Smooth muscle cell (in vitro differentiated cells): Measurements from ENCODE around the gene TTC34. TPM values are rescaled to one million over a fixed set of nuclear protein-coding genes. Genes with fewer than 3 reads are reported as not detected.

Experiments used
- DNase-seq: peaks from one replicate; lab custom pipeline; 2025; ENCODE audit not compliant: unreplicated experiment; lab: John Stamatoyannopoulos, UW
- H2AFZ ChIP-seq: fragments of 200-600 bp; sonication (generic); 2 replicates; pipeline ENCODE4 v1.6.0; 2016; ENCODE audit warnings: antibody characterized with exemption, low read depth, mild to moderate bottlenecking
- H3F3A ChIP-seq: fragments of 200-600 bp; sonication (generic); 2 replicates; pipeline ENCODE4 v1.6.0; 2017; ENCODE audit warnings: antibody characterized with exemption, low read depth
- H3K27ac ChIP-seq: fragments of 200-600 bp; sonication (generic); 2 replicates; pipeline ENCODE4 v1.5.1; 2016; ENCODE audit warnings: low read depth, mild to moderate bottlenecking
- H3K27me3 ChIP-seq: fragments of 200-600 bp; sonication (generic); 2 replicates; pipeline ENCODE4 v1.6.1; 2016; ENCODE audit warnings: low read depth, mild to moderate bottlenecking
- H3K36me3 ChIP-seq: fragments of 200-600 bp; sonication (generic); 2 replicates; pipeline ENCODE4 v1.5.1; 2016; ENCODE audit warnings: low read depth
- H3K4me1 ChIP-seq: fragments of 200-600 bp; sonication (generic); 2 replicates; pipeline ENCODE4 v1.5.1; 2016; ENCODE audit warnings: low read depth
- H3K4me2 ChIP-seq: fragments of 200-600 bp; sonication (generic); 2 replicates; pipeline ENCODE4 v1.6.0; 2016; ENCODE audit warnings: mild to moderate bottlenecking
- H3K4me3 ChIP-seq: fragments of 200-600 bp; sonication (generic); 2 replicates; pipeline ENCODE4 v1.5.1; 2016; ENCODE audit warnings: mild to moderate bottlenecking
- H3K79me2 ChIP-seq: fragments of 200-600 bp; sonication (generic); 2 replicates; pipeline ENCODE4 v1.6.0; 2016; ENCODE audit warnings: low read depth, mild to moderate bottlenecking
- H3K9ac ChIP-seq: fragments of 200-600 bp; sonication (generic); 2 replicates; pipeline ENCODE4 v1.6.0; 2016; ENCODE audit warnings: low read depth
- H3K9me3 ChIP-seq: fragments of 200-600 bp; sonication (generic); replicated peaks from 2 replicates; pipeline ENCODE4 v1.5.1; 2016; ENCODE audit warnings: low read depth
- H4K20me1 ChIP-seq: fragments of 200-600 bp; sonication (generic); 2 replicates; pipeline ENCODE4 v1.6.0; 2016; ENCODE audit warnings: low read depth
- CTCF ChIP-seq: fragments of 200-600 bp; sonication (generic); IDR thresholded peaks from 2 replicates; pipeline ENCODE4 v1.5.1; 2017; ENCODE audit warnings: borderline replicate concordance, mild to moderate bottlenecking, antibody characterized with exemption; ENCODE audit not compliant: insufficient read depth, poor library complexity, severe bottlenecking
- WGBS: methylation state at CpG from one replicate; pipeline ENCODE4 v1.1.7; 2016; ENCODE audit warnings: low lambda C conversion rate; 5-methylcytosine and 5-hydroxymethylcytosine counted together
- polyA plus RNA-seq: library from polyadenylated mRNA; unstranded; fragments of >200 nt; fragmentation: Nextera tagmentation; extraction: Ambion mirVana; gene quantifications from 2 replicates; pipeline ENCODE4 v1.2.1, GENCODE V29; 2016
- total RNA-seq: library from RNA; depleted of rRNA; stranded (reverse); fragments of >200 nt; gene quantifications from 2 replicates; pipeline ENCODE4 v1.2.3, GENCODE V29; 2014

Gene TTC34
- total and polyA plus RNA-seq, 2 experiments from 2014 or later, result 0.01 to 0.04 TPM

- Histone ChIP-seq H3K9ac (no peak overlapping the region), H4K20me1 (no peaks in the 10 kb centered on the region), H3K79me2 (no peaks in the 10 kb centered on the region), H3F3A (no peaks in the 10 kb centered on the region), H3K4me3 (no peak overlapping the region), H3K4me1 (no peaks in the 10 kb centered on the region), H2AFZ (no peak overlapping the region), H3K36me3 (no peaks in the 10 kb centered on the region), H3K9me3 (peaks cover 6% of the 10 kb centered on the region), H3K27me3 (no peaks in the 10 kb centered on the region), H3K4me2 (no peak overlapping the region), H3K27ac (no peak overlapping the region)
- DNase-seq, result no peak
- 81% methylated on average over 12 of the region's 12 CpGs for WGBS
- TF ChIP-seq CTCF, result no peak
These were observed 36.3 kb upstream of the TTC34 start for GRCh38 chr1:2837823-2838222.

- H3K4me2 ChIP-seq, result no peak overlapping the region
- H3K36me3 ChIP-seq, result no peaks in the 10 kb centered on the region
- H3K27me3 ChIP-seq, result no peaks in the 10 kb centered on the region
- no peak overlapping the region for H2AFZ ChIP-seq
- DNase-seq, result no peak
- no peak overlapping the region for H3K27ac ChIP-seq
- no peak overlapping the region for H3K9ac ChIP-seq
- peaks cover 6% of the 10 kb centered on the region for H3K9me3 ChIP-seq
- H4K20me1 ChIP-seq, result no peaks in the 10 kb centered on the region
- WGBS, result 73% methylated on average over 11 of the region's 11 CpGs
- H3F3A ChIP-seq, result no peaks in the 10 kb centered on the region
- H3K4me3 ChIP-seq, result no peak overlapping the region
- H3K79me2 ChIP-seq, result no peaks in the 10 kb centered on the region
- H3K4me1 ChIP-seq, result no peaks in the 10 kb centered on the region
- TF ChIP-seq CTCF, result no peak
These were observed 35.8 kb upstream of the TTC34 start for GRCh38 chr1:2837316-2837715.

- Histone ChIP-seq H3K4me1 (no peaks in the 10 kb centered on the region), H3F3A (no peaks in the 10 kb centered on the region), H2AFZ (no peak overlapping the region), H3K36me3 (no peaks in the 10 kb centered on the region), H3K4me3 (no peak overlapping the region), H3K9me3 (peaks cover 6% of the 10 kb centered on the region), H3K27me3 (no peaks in the 10 kb centered on the region), H3K79me2 (no peaks in the 10 kb centered on the region), H4K20me1 (no peaks in the 10 kb centered on the region), H3K27ac (no peak overlapping the region), H3K4me2 (no peak overlapping the region), H3K9ac (no peak overlapping the region)
- WGBS, result 79% methylated on average over 20 of the region's 20 CpGs
- DNase-seq, result no peak
- TF ChIP-seq CTCF, result no peak
These were observed 35.0 kb upstream of the TTC34 start for GRCh38 chr1:2836333-2836970.

- Histone ChIP-seq H3F3A (no peaks in the 10 kb centered on the region), H3K27ac (no peak overlapping the region), H3K9me3 (peaks cover 6% of the 10 kb centered on the region), H3K79me2 (no peaks in the 10 kb centered on the region), H3K9ac (no peak overlapping the region), H3K4me3 (no peak overlapping the region), H3K4me1 (no peaks in the 10 kb centered on the region), H3K4me2 (no peak overlapping the region), H3K27me3 (no peaks in the 10 kb centered on the region), H3K36me3 (no peaks in the 10 kb centered on the region), H2AFZ (no peak overlapping the region), H4K20me1 (no peaks in the 10 kb centered on the region)
- DNase-seq, result no peak
- WGBS, result 79% methylated on average over 10 of the region's 10 CpGs
- TF ChIP-seq CTCF, result no peak
These were observed 34.2 kb upstream of the TTC34 start for GRCh38 chr1:2835650-2836159.
